ENCODE measurements around the gene ZNF516.

- TF ChIP-seq POLR2AphosphoS5 (IDR thresholded peaks at IDR 0.05; ENCODE audit: low read depth, low read length), result no peak
- no peak for TF ChIP-seq TAF1 (IDR thresholded peaks at IDR 0.05; ENCODE audit: borderline replicate concordance, insufficient read depth, low read length)
These were observed 22.2 kb downstream of the ZNF516 start for GRCh38 chr18:76472829-76473228.
